HEK293 (cell line): Measurements from ENCODE around the gene IL17RB.

Experiments
- CTCF ChIA-PET: fragments of 350-600 bp; formaldehyde crosslinking; extraction: SDS; loops from one replicate; lab custom pipeline; 2021; ENCODE audit warnings: antibody characterized with exemption; lab: Yijun Ruan, JAX
- POLR2A ChIA-PET: fragments of 300-600 bp; formaldehyde crosslinking; extraction: SDS; loops from one replicate; lab custom pipeline; 2020; ENCODE audit warnings: antibody characterized with exemption, inconsistent platforms; lab: Yijun Ruan, JAX
- H3K27ac ChIP-seq: fragments of 200-500 bp; sonication (Bioruptor generic); 2 replicates; pipeline ENCODE4 v1.5.1; 2014; ENCODE audit warnings: low read depth, low read length, control low read depth, inconsistent platforms; ENCODE audit errors: extremely low read depth
- H3K36me3 ChIP-seq, 2 experiments: fragments of 200-500 bp in 1 of 2; sonication (Bioruptor generic) in 1 of 2; 1 replicate in 1 of 2; 2 replicates in 1 of 2; pipeline ENCODE4 v1.5.1; 2014 to 2017; ENCODE audit warnings: inconsistent platforms in 2 of 2, low read length in 2 of 2; ENCODE audit not compliant: control insufficient read depth in 2 of 2, insufficient read depth in 1 of 2
- H3K4me1 ChIP-seq: fragments of 200-500 bp; sonication (Bioruptor generic); 2 replicates; pipeline ENCODE4 v1.5.1; 2014; ENCODE audit warnings: mild to moderate bottlenecking, low read length, inconsistent platforms; ENCODE audit not compliant: control insufficient read depth, insufficient read depth
- H3K4me3 ChIP-seq: 2 replicates; pipeline ENCODE4 v1.5.1; 2011; ENCODE audit warnings: low read depth, mild to moderate bottlenecking, control low read depth, low read length, moderate library complexity
- H3K9me3 ChIP-seq: fragments of 200-500 bp; sonication (Bioruptor generic); 2 replicates; pipeline ENCODE4 v1.5.1; 2014; ENCODE audit warnings: low read depth, low read length, inconsistent platforms; ENCODE audit not compliant: control insufficient read depth, insufficient read depth
- BCL11A ChIP-seq: fragments of 450-650 bp; formaldehyde crosslinking; IDR thresholded peaks from 2 replicates; pipeline ENCODE4 v1.5.1; 2016; ENCODE audit warnings: low read depth, missing biosample characterization, missing genetic modification characterization
- EGR2 ChIP-seq: fragments of 450-650 bp; formaldehyde crosslinking; IDR thresholded peaks from 2 replicates; pipeline ENCODE4 v1.5.1; 2016; ENCODE audit warnings: low read depth, missing biosample characterization, missing genetic modification characterization
- KLF1 ChIP-seq: fragments of 450-650 bp; formaldehyde crosslinking; IDR thresholded peaks from 2 replicates; pipeline ENCODE4 v1.5.1; 2016; ENCODE audit warnings: missing biosample characterization, missing genetic modification characterization
- KLF10 ChIP-seq: fragments of 450-650 bp; IDR thresholded peaks from 2 replicates; pipeline ENCODE4 v1.5.1; 2018; ENCODE audit warnings: missing biosample characterization, mild to moderate bottlenecking, missing genetic modification characterization
- ZBTB17 ChIP-seq: fragments of 450-650 bp; formaldehyde crosslinking; IDR thresholded peaks from 2 replicates; pipeline ENCODE4 v1.5.1; 2016; ENCODE audit warnings: missing biosample characterization, missing genetic modification characterization
- ZEB2 ChIP-seq: fragments of 450-650 bp; formaldehyde crosslinking; IDR thresholded peaks from 2 replicates; pipeline ENCODE4 v1.5.1; 2016; ENCODE audit warnings: missing biosample characterization, missing genetic modification characterization
- ZFHX2 ChIP-seq: fragments of 450-650 bp; formaldehyde crosslinking; conservative IDR thresholded peaks from 2 replicates; pipeline ENCODE4 v1.5.1; 2016; ENCODE audit warnings: missing biosample characterization, missing genetic modification characterization
- ZNF248 ChIP-seq: fragments of 450-650 bp; formaldehyde crosslinking; IDR thresholded peaks from 2 replicates; pipeline ENCODE4 v1.5.1; 2017; ENCODE audit warnings: missing biosample characterization, missing genetic modification characterization
- ZNF335 ChIP-seq: fragments of 450-650 bp; formaldehyde crosslinking; conservative IDR thresholded peaks from 2 replicates; pipeline ENCODE4 v1.5.1; 2016; ENCODE audit warnings: missing biosample characterization, missing genetic modification characterization
- ZNF394 ChIP-seq: fragments of 450-650 bp; formaldehyde crosslinking; IDR thresholded peaks from 2 replicates; pipeline ENCODE4 v1.5.1; 2016; ENCODE audit warnings: missing biosample characterization, missing genetic modification characterization, mild to moderate bottlenecking, moderate library complexity, borderline replicate concordance
- ZNF488 ChIP-seq: fragments of 450-650 bp; formaldehyde crosslinking; IDR thresholded peaks from 2 replicates; pipeline ENCODE4 v1.5.1; 2016; ENCODE audit warnings: missing biosample characterization, missing genetic modification characterization
- ZNF621 ChIP-seq: fragments of 450-650 bp; formaldehyde crosslinking; IDR thresholded peaks from 2 replicates; pipeline ENCODE4 v1.5.1; 2017; ENCODE audit warnings: missing biosample characterization, missing genetic modification characterization
- ZNF629 ChIP-seq: fragments of 450-650 bp; formaldehyde crosslinking; IDR thresholded peaks from 2 replicates; pipeline ENCODE4 v1.5.1; 2017; ENCODE audit warnings: missing biosample characterization, missing genetic modification characterization
- ZNF777 ChIP-seq: fragments of 450-650 bp; formaldehyde crosslinking; IDR thresholded peaks from 2 replicates; pipeline ENCODE4 v1.5.1; 2017; ENCODE audit warnings: missing biosample characterization, missing genetic modification characterization, borderline replicate concordance
- ZNF830 ChIP-seq: fragments of 450-650 bp; IDR thresholded peaks from 2 replicates; pipeline ENCODE4 v1.5.0; 2018; ENCODE audit warnings: missing biosample characterization, missing genetic modification characterization, low read depth, mild to moderate bottlenecking, moderate library complexity
- ZSCAN30 ChIP-seq: fragments of 450-650 bp; IDR thresholded peaks from 2 replicates; pipeline ENCODE4 v1.5.1; 2018; ENCODE audit warnings: missing biosample characterization, mild to moderate bottlenecking, missing genetic modification characterization, moderate library complexity
- ZXDB ChIP-seq: fragments of 450-650 bp; formaldehyde crosslinking; IDR thresholded peaks from 2 replicates; pipeline ENCODE4 v1.5.1; 2016; ENCODE audit warnings: missing biosample characterization, missing genetic modification characterization
- TF ChIP-seq, protein P1 (sequence below): fragments of 450-650 bp; formaldehyde crosslinking; IDR thresholded peaks from 2 replicates; pipeline ENCODE4 v1.5.1; 2017; ENCODE audit warnings: missing biosample characterization, missing genetic modification characterization
- TF ChIP-seq, protein P2 (sequence below): fragments of 450-650 bp; formaldehyde crosslinking; optimal IDR thresholded peaks from 2 replicates; pipeline ENCODE3; 2016; ENCODE audit warnings: missing biosample characterization, mild to moderate bottlenecking, missing genetic modification characterization
- TF ChIP-seq, protein P3 (sequence below): fragments of 450-650 bp; formaldehyde crosslinking; conservative IDR thresholded peaks from 2 replicates; pipeline ENCODE4 v1.5.1; 2016; ENCODE audit warnings: low read depth, missing biosample characterization, missing genetic modification characterization
- TF ChIP-seq, protein P4 (sequence below): fragments of 450-650 bp; formaldehyde crosslinking; IDR thresholded peaks from 2 replicates; pipeline ENCODE4 v1.5.1; 2016; ENCODE audit warnings: missing biosample characterization, missing genetic modification characterization
- TF ChIP-seq, protein P5 (sequence below): fragments of 450-650 bp; formaldehyde crosslinking; IDR thresholded peaks from 2 replicates; pipeline ENCODE4 v1.5.1; 2016; ENCODE audit warnings: missing biosample characterization, missing genetic modification characterization

IL17RB gene

GRCh38 chr3:53891497-53892285, 45.3 kb downstream of the IL17RB start, which contains the start of gene SELENOK:
TSS of gene SELENOK (minus strand) at chr3:53891859.
- peak within 1 kb of the TSS; percentile 51 for H3K27ac ChIP-seq
- peak within 1 kb of the TSS; percentile 98 for H3K4me3 ChIP-seq
- TF ChIP-seq KLF10 (tag by site-specific recombination) (peak; percentile 99), EGR2 (tag by site-specific recombination) (0 out of 2 replicates have a peak, but pooled peaks have one; percentile 39), ZSCAN30 (no peak), ZBTB17 (tag by site-specific recombination) (peak; percentile 89; the same call in 1 of the 2 replicates), ZNF394 (tag by site-specific recombination) (peak; percentile 69), ZNF248 (tag by site-specific recombination) (no peak), ZNF777 (tag by site-specific recombination) (no peak), ZEB2 (tag by site-specific recombination) (peak; percentile 66), ZNF335 (peak; percentile 36; the same call in 1 of the 2 replicates), ZNF488 (no peak), ZNF830 (tag by site-specific recombination) (no peak), ZNF629 (tag by site-specific recombination) (peak; percentile 99), ZXDB (0 out of 2 replicates have a peak, but pooled peaks have one; percentile 52), BCL11A (0 out of 2 replicates have a peak, but pooled peaks have one; percentile 22), ZNF621 (tag by site-specific recombination) (no peak), ZFHX2 (tag by site-specific recombination) (peak; percentile 34; the same call in 1 of the 2 replicates), KLF1 (peak; percentile 26)
- TF ChIP-seq, protein P1, sequence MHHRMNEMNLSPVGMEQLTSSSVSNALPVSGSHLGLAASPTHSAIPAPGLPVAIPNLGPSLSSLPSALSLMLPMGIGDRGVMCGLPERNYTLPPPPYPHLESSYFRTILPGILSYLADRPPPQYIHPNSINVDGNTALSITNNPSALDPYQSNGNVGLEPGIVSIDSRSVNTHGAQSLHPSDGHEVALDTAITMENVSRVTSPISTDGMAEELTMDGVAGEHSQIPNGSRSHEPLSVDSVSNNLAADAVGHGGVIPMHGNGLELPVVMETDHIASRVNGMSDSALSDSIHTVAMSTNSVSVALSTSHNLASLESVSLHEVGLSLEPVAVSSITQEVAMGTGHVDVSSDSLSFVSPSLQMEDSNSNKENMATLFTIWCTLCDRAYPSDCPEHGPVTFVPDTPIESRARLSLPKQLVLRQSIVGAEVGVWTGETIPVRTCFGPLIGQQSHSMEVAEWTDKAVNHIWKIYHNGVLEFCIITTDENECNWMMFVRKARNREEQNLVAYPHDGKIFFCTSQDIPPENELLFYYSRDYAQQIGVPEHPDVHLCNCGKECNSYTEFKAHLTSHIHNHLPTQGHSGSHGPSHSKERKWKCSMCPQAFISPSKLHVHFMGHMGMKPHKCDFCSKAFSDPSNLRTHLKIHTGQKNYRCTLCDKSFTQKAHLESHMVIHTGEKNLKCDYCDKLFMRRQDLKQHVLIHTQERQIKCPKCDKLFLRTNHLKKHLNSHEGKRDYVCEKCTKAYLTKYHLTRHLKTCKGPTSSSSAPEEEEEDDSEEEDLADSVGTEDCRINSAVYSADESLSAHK, result peak; percentile 97
- TF ChIP-seq, protein P2, sequence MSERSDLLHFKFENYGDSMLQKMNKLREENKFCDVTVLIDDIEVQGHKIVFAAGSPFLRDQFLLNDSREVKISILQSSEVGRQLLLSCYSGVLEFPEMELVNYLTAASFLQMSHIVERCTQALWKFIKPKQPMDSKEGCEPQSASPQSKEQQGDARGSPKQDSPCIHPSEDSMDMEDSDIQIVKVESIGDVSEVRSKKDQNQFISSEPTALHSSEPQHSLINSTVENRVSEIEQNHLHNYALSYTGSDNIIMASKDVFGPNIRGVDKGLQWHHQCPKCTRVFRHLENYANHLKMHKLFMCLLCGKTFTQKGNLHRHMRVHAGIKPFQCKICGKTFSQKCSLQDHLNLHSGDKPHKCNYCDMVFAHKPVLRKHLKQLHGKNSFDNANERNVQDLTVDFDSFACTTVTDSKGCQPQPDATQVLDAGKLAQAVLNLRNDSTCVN (tag by site-specific recombination), result peak; percentile 46
- TF ChIP-seq, protein P3, sequence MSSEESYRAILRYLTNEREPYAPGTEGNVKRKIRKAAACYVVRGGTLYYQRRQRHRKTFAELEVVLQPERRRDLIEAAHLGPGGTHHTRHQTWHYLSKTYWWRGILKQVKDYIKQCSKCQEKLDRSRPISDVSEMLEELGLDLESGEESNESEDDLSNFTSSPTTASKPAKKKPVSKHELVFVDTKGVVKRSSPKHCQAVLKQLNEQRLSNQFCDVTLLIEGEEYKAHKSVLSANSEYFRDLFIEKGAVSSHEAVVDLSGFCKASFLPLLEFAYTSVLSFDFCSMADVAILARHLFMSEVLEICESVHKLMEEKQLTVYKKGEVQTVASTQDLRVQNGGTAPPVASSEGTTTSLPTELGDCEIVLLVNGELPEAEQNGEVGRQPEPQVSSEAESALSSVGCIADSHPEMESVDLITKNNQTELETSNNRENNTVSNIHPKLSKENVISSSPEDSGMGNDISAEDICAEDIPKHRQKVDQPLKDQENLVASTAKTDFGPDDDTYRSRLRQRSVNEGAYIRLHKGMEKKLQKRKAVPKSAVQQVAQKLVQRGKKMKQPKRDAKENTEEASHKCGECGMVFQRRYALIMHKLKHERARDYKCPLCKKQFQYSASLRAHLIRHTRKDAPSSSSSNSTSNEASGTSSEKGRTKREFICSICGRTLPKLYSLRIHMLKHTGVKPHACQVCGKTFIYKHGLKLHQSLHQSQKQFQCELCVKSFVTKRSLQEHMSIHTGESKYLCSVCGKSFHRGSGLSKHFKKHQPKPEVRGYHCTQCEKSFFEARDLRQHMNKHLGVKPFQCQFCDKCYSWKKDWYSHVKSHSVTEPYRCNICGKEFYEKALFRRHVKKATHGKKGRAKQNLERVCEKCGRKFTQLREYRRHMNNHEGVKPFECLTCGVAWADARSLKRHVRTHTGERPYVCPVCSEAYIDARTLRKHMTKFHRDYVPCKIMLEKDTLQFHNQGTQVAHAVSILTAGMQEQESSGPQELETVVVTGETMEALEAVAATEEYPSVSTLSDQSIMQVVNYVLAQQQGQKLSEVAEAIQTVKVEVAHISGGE (tag by site-specific recombination), result peak; percentile 96
- TF ChIP-seq, protein P4, sequence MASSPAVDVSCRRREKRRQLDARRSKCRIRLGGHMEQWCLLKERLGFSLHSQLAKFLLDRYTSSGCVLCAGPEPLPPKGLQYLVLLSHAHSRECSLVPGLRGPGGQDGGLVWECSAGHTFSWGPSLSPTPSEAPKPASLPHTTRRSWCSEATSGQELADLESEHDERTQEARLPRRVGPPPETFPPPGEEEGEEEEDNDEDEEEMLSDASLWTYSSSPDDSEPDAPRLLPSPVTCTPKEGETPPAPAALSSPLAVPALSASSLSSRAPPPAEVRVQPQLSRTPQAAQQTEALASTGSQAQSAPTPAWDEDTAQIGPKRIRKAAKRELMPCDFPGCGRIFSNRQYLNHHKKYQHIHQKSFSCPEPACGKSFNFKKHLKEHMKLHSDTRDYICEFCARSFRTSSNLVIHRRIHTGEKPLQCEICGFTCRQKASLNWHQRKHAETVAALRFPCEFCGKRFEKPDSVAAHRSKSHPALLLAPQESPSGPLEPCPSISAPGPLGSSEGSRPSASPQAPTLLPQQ (tag by site-specific recombination), result 0 out of 2 replicates have a peak, but pooled peaks have one; percentile 15
- TF ChIP-seq, protein P5, sequence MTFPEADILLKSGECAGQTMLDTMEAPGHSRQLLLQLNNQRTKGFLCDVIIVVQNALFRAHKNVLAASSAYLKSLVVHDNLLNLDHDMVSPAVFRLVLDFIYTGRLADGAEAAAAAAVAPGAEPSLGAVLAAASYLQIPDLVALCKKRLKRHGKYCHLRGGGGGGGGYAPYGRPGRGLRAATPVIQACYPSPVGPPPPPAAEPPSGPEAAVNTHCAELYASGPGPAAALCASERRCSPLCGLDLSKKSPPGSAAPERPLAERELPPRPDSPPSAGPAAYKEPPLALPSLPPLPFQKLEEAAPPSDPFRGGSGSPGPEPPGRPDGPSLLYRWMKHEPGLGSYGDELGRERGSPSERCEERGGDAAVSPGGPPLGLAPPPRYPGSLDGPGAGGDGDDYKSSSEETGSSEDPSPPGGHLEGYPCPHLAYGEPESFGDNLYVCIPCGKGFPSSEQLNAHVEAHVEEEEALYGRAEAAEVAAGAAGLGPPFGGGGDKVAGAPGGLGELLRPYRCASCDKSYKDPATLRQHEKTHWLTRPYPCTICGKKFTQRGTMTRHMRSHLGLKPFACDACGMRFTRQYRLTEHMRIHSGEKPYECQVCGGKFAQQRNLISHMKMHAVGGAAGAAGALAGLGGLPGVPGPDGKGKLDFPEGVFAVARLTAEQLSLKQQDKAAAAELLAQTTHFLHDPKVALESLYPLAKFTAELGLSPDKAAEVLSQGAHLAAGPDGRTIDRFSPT (tag by site-specific recombination), result peak; percentile 95

More at GRCh38 chr3:53891497-53892285, 45.3 kb downstream of the IL17RB start, which contains the start of gene SELENOK:
- Histone ChIP-seq H3K9me3 (no peaks in the 10 kb centered on the region), H3K4me1 (no peaks in the 10 kb centered on the region), H3K36me3 (peaks cover 0 to 19% of the 10 kb centered on the region in 2 experiments; a peak in 1 of 3 replicates)
- POLR2A ChIA-PET, result interaction anchor here (0.5 to 1.5 kb wide), 5 partner anchors 15 to 1188 kb away, joined by 3 to 7 read pairs (median 3); no protein-coding TSS in a partner anchor
- CTCF ChIA-PET, result interaction anchor here (0.7 kb wide), 1 partner anchor 1151 kb away, joined by 3 read pairs; no protein-coding TSS in a partner anchor
